Astrocyte (in vitro differentiated cells and primary cell): ENCODE measurements around the gene PM20D2. TPM values are rescaled to one million over a fixed set of nuclear protein-coding genes. Genes with fewer than 3 reads are reported as not detected.

Experiments
- DNase-seq: peaks from one replicate; pipeline ENCODE4 v3.0.0-alpha.2; 2010; ENCODE audit warnings: low read depth
- FAIRE-seq: peaks from 2 replicates; lab custom pipeline; 2011; peaks lifted over from hg19 to GRCh38; lab: Jason Lieb, UNC
- H2AFZ ChIP-seq: 2 replicates; pipeline ENCODE4 v1.6.0; 2012; ENCODE audit warnings: low read depth, low read length, inconsistent platforms
- H3K27ac ChIP-seq: 2 replicates; pipeline ENCODE4 v1.5.1; 2011; ENCODE audit warnings: low read depth, low read length, inconsistent platforms
- H3K27me3 ChIP-seq: 2 replicates; pipeline ENCODE4 v1.6.0; 2011; ENCODE audit warnings: low read length, inconsistent platforms; ENCODE audit not compliant: insufficient read depth
- H3K36me3 ChIP-seq: 2 replicates; pipeline ENCODE4 v1.5.1; 2011; ENCODE audit warnings: low read length, inconsistent platforms; ENCODE audit not compliant: insufficient read depth
- H3K4me1 ChIP-seq: 2 replicates; pipeline ENCODE4 v1.5.1; 2011; ENCODE audit warnings: low read length, inconsistent platforms; ENCODE audit not compliant: insufficient read depth
- H3K4me2 ChIP-seq: 2 replicates; pipeline ENCODE4 v1.6.0; 2012; ENCODE audit warnings: low read length, inconsistent platforms
- H3K4me3 ChIP-seq: 2 replicates; pipeline ENCODE4 v1.5.1; 2011; ENCODE audit warnings: low read depth, mild to moderate bottlenecking, low read length, inconsistent platforms; ENCODE audit not compliant: insufficient read depth
- H3K79me2 ChIP-seq: 2 replicates; pipeline ENCODE4 v1.6.0; 2012; ENCODE audit warnings: mild to moderate bottlenecking, low read length, inconsistent platforms; ENCODE audit not compliant: insufficient read depth
- H3K9ac ChIP-seq: 2 replicates; pipeline ENCODE4 v1.6.0; 2012; ENCODE audit warnings: mild to moderate bottlenecking, low read length, inconsistent platforms
- H3K9me3 ChIP-seq: 2 replicates; pipeline ENCODE4 v1.5.1; 2012; ENCODE audit warnings: low read depth, mild to moderate bottlenecking, low read length, inconsistent platforms; ENCODE audit not compliant: insufficient read depth
- H4K20me1 ChIP-seq: 2 replicates; pipeline ENCODE4 v1.6.0; 2012; ENCODE audit warnings: low read length, inconsistent platforms; ENCODE audit not compliant: insufficient read depth
- H3K27ac Mint-ChIP-seq: one replicate; pipeline ENCODE4 v1.8.0; 2021; ENCODE audit warnings: mild to moderate bottlenecking, mixed read lengths; ENCODE audit not compliant: unreplicated experiment
- H3K27me3 Mint-ChIP-seq: one replicate; pipeline ENCODE4 v1.8.0; 2021; ENCODE audit warnings: low read depth, mixed read lengths; ENCODE audit not compliant: unreplicated experiment
- H3K36me3 Mint-ChIP-seq: one replicate; pipeline ENCODE4 v1.8.0; 2021; ENCODE audit warnings: low read depth, mixed read lengths; ENCODE audit not compliant: unreplicated experiment
- H3K4me1 Mint-ChIP-seq: one replicate; pipeline ENCODE4 v1.8.0; 2021; ENCODE audit warnings: low read depth, mixed read lengths; ENCODE audit not compliant: unreplicated experiment
- H3K4me3 Mint-ChIP-seq: one replicate; pipeline ENCODE4 v1.8.0; 2021; ENCODE audit warnings: mild to moderate bottlenecking, moderate library complexity, mixed read lengths; ENCODE audit not compliant: unreplicated experiment
- H3K9me3 Mint-ChIP-seq: one replicate; pipeline ENCODE4 v1.8.0; 2021; ENCODE audit warnings: mild to moderate bottlenecking, mixed read lengths; ENCODE audit not compliant: unreplicated experiment
- EZH2 ChIP-seq: IDR thresholded peaks from 2 replicates; pipeline ENCODE4 v1.6.1; 2012; ENCODE audit warnings: mild to moderate bottlenecking, low read length, inconsistent platforms; ENCODE audit not compliant: insufficient read depth
- total RNA-seq: library from RNA; stranded (reverse); gene quantifications from 2 replicates; pipeline ENCODE4 v1.2.1, GENCODE V29; 2021
- TF ChIP-seq, protein P1 (sequence below): IDR thresholded peaks from 2 replicates; pipeline ENCODE4 v1.5.1; 2011; ENCODE audit warnings: low read depth, mild to moderate bottlenecking, inconsistent platforms, low read length, moderate library complexity; ENCODE audit not compliant: insufficient read depth

The PM20D2 gene
- total RNA-seq, 1 donor from 2014 or later, result 10.4 TPM

DNA sequence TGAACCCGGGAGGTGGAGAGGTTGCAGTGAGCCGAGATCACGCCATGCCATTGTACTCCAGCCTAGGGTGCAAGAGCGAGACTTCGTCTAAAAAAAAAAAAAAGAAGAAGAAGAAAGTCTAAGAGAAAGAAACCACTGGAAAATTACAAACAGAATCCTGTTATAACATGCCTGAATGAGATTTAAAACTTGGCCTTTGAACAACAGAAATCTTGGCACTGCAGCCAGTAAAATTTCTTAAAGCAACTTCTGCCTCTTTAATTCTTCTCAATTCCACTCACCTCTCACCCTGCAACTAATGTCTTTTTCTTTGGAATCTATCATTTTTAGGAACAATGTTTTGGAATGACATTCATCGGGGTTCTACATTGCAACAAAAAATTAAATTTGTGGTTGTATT is 26.3 kb downstream of the PM20D2 start:
- Histone ChIP-seq H3K4me2 (no peak overlapping the region), H4K20me1 (no peaks in the 10 kb centered on the region), H3K9me3 (no peaks in the 10 kb centered on the region), H3K36me3 (no peaks in the 10 kb centered on the region), H3K79me2 (no peaks in the 10 kb centered on the region), H3K4me3 (no peak overlapping the region), H2AFZ (no peak overlapping the region), H3K4me1 (no peaks in the 10 kb centered on the region), H3K9ac (no peak overlapping the region), H3K27ac (no peak overlapping the region), H3K27me3 (no peaks in the 10 kb centered on the region)
- TF ChIP-seq, protein P1, sequence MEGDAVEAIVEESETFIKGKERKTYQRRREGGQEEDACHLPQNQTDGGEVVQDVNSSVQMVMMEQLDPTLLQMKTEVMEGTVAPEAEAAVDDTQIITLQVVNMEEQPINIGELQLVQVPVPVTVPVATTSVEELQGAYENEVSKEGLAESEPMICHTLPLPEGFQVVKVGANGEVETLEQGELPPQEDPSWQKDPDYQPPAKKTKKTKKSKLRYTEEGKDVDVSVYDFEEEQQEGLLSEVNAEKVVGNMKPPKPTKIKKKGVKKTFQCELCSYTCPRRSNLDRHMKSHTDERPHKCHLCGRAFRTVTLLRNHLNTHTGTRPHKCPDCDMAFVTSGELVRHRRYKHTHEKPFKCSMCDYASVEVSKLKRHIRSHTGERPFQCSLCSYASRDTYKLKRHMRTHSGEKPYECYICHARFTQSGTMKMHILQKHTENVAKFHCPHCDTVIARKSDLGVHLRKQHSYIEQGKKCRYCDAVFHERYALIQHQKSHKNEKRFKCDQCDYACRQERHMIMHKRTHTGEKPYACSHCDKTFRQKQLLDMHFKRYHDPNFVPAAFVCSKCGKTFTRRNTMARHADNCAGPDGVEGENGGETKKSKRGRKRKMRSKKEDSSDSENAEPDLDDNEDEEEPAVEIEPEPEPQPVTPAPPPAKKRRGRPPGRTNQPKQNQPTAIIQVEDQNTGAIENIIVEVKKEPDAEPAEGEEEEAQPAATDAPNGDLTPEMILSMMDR, result no peak
- TF ChIP-seq EZH2, result no peak
- DNase-seq (no peak), FAIRE-seq (no peak)
- H3K9me3 Mint-ChIP-seq, result no peaks in the 10 kb centered on the region
- no peak overlapping the region for H3K27ac Mint-ChIP-seq
- H3K27me3 Mint-ChIP-seq, result no peaks in the 10 kb centered on the region
- H3K4me1 Mint-ChIP-seq, result no peaks in the 10 kb centered on the region
- H3K36me3 Mint-ChIP-seq, result no peaks in the 10 kb centered on the region
- H3K4me3 Mint-ChIP-seq, result no peak overlapping the region

DNA sequence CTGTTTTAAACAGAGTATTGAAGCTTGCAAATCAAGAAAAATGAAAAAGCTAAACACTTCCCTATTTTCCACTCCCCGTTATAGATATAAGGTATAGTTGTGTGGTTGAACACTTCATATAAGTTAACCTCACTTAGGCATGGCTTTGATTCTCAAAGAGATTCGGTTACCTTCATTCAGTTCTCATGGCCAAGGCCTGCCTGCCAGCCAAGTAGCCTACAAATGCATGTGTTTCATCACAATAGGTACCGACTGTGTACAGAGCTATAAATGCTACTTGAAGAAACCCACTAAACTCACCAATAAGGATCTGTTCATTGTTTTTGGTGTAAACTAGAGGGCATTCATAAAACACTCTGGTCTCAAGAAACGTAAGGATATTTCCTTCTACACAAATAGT is 27.8 kb downstream of the PM20D2 start:
- Mint-ChIP-seq H3K36me3 (no peaks in the 10 kb centered on the region), H3K4me3 (no peak overlapping the region), H3K9me3 (no peaks in the 10 kb centered on the region), H3K4me1 (no peaks in the 10 kb centered on the region), H3K27me3 (peaks cover 5% of the 10 kb centered on the region), H3K27ac (no peak overlapping the region)
- Histone ChIP-seq H4K20me1 (no peaks in the 10 kb centered on the region), H3K4me3 (no peak overlapping the region), H3K27me3 (no peaks in the 10 kb centered on the region), H3K79me2 (no peaks in the 10 kb centered on the region), H3K4me1 (no peaks in the 10 kb centered on the region), H2AFZ (no peak overlapping the region), H3K36me3 (no peaks in the 10 kb centered on the region), H3K9me3 (no peaks in the 10 kb centered on the region), H3K4me2 (no peak overlapping the region), H3K27ac (no peak overlapping the region), H3K9ac (no peak overlapping the region)
- TF ChIP-seq, protein P1, result no peak
- no peak for TF ChIP-seq EZH2
- DNase-seq (no peak), FAIRE-seq (no peak)

DNA sequence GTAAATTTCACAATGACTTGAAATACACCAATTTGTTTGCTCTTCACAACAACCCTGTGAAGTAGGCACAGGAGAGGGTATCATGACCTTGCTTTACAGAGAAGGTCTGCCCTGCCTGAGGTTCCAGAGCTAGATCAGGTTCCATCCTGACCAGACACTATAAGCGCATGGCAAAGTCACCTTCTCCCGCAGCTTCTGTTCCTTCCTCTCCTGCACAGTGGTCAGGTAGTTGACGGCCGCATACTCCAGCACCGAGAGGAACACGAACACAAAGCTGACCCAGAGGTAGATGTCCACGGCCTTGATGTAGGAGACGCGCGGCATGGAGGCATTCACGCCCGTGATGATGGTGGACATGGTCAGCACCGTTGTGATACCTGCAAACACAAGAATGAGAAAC is 34.3 kb downstream of the PM20D2 start:
- Histone ChIP-seq H3K9ac (no peak overlapping the region), H3K79me2 (no peaks in the 10 kb centered on the region), H3K4me3 (no peak overlapping the region), H3K27me3 (no peaks in the 10 kb centered on the region), H3K4me2 (no peak overlapping the region), H4K20me1 (no peaks in the 10 kb centered on the region), H3K36me3 (no peaks in the 10 kb centered on the region), H3K4me1 (no peaks in the 10 kb centered on the region), H3K9me3 (no peaks in the 10 kb centered on the region), H2AFZ (no peak overlapping the region), H3K27ac (no peak overlapping the region)
- Mint-ChIP-seq H3K27me3 (peaks cover 10% of the 10 kb centered on the region), H3K9me3 (peaks cover 4% of the 10 kb centered on the region), H3K4me3 (no peak overlapping the region), H3K27ac (no peak overlapping the region), H3K36me3 (no peaks in the 10 kb centered on the region), H3K4me1 (no peaks in the 10 kb centered on the region)
- FAIRE-seq, result no peak
- TF ChIP-seq EZH2, result no peak
- TF ChIP-seq, protein P1, result no peak
- no peak for DNase-seq
